MG63 (cell line): ENCODE measurements around the gene PPP4R3A. TPM values are rescaled to one million over a fixed set of nuclear protein-coding genes. Genes with fewer than 3 reads are reported as not detected.
"Not testable (repeated sequence)": the region's sequence is repeated elsewhere in the genome, so short reads cannot be mapped to it uniquely, and the experiment has no call there.

ENCODE experiments used
- DNase-seq: peaks from one replicate; pipeline ENCODE4 v3.0.0-alpha.2; 2020
- H3K27me3 ChIP-seq: fragments of 250-450 bp; sonication (Bioruptor Pico); 2 replicates; pipeline ENCODE4 v1.5.1; 2020; ENCODE audit warnings: mild to moderate bottlenecking, moderate library complexity
- H3K36me3 ChIP-seq: fragments of 250-450 bp; sonication (Bioruptor Pico); 2 replicates; pipeline ENCODE4 v1.5.1; 2020; ENCODE audit warnings: mild to moderate bottlenecking, moderate library complexity
- H3K4me3 ChIP-seq: fragments of 250-450 bp; sonication (Bioruptor Pico); 2 replicates; pipeline ENCODE4 v1.5.1; 2020; ENCODE audit warnings: mild to moderate bottlenecking, moderate library complexity
- H3K9me3 ChIP-seq: fragments of 250-450 bp; sonication (Bioruptor Pico); 2 replicates; pipeline ENCODE4 v1.5.1; 2020; ENCODE audit warnings: mild to moderate bottlenecking, moderate library complexity
- total RNA-seq: library from RNA; depleted of rRNA; stranded (reverse); fragments of >200 nt; shearing (Covaris generic); gene quantifications from 2 replicates; pipeline ENCODE4 v1.2.3, GENCODE V29; 2014; ENCODE audit warnings: low replicate concordance; rRNA removed

The PPP4R3A gene
- total RNA-seq = 26.9 and 40.1 TPM in 2 replicates

GRCh38 chr14:91510171-91511042 lies at the start of gene PPP4R3A:
Gene PPP4R3A (minus strand): TSS chr14:91510310. CDS start chr14:91509647, 663 bp downstream.
- Histone ChIP-seq H3K36me3 (peaks cover 17% of the 10 kb centered on the region), H3K27me3 (no peaks in the 10 kb centered on the region), H3K9me3 (no peaks in the 10 kb centered on the region), H3K4me3 (peak within 1 kb of the TSS; percentile 77)
- DNase-seq = peak; percentile 95

GRCh38 chr14:91555531-91555930 lies 45.4 kb upstream of the PPP4R3A start:
- Histone ChIP-seq H3K9me3 (no peaks in the 10 kb centered on the region), H3K27me3 (no peaks in the 10 kb centered on the region), H3K36me3 (no peaks in the 10 kb centered on the region), H3K4me3 (no peak overlapping the region)
- no peak for DNase-seq

GRCh38 chr14:91554535-91555332 lies 44.6 kb upstream of the PPP4R3A start:
- H3K4me3 ChIP-seq = no peak overlapping the region
- H3K36me3 ChIP-seq = no peaks in the 10 kb centered on the region
- no peaks in the 10 kb centered on the region for H3K27me3 ChIP-seq
- H3K9me3 ChIP-seq = no peaks in the 10 kb centered on the region
- no peak for DNase-seq

GRCh38 chr14:91548108-91548507 lies 38.0 kb upstream of the PPP4R3A start:
- no peaks in the 10 kb centered on the region for H3K27me3 ChIP-seq
- no peak overlapping the region for H3K4me3 ChIP-seq
- no peak for DNase-seq
- H3K36me3 ChIP-seq = no peaks in the 10 kb centered on the region
- no peaks in the 10 kb centered on the region for H3K9me3 ChIP-seq

GRCh38 chr14:91545946-91546716 lies 36.0 kb upstream of the PPP4R3A start:
- no peak overlapping the region for H3K4me3 ChIP-seq
- no peaks in the 10 kb centered on the region for H3K36me3 ChIP-seq
- H3K9me3 ChIP-seq = no peaks in the 10 kb centered on the region
- no peak for DNase-seq
- no peaks in the 10 kb centered on the region for H3K27me3 ChIP-seq

- Histone ChIP-seq H3K36me3 (no peaks in the 10 kb centered on the region), H3K9me3 (no peaks in the 10 kb centered on the region), H3K4me3 (no peak overlapping the region), H3K27me3 (no peaks in the 10 kb centered on the region)
- DNase-seq = no peak
Observed at GRCh38 chr14:91545204-91545603, 35.1 kb upstream of the PPP4R3A start.

- Histone ChIP-seq H3K4me3 (no peak overlapping the region), H3K27me3 (no peaks in the 10 kb centered on the region), H3K36me3 (no peaks in the 10 kb centered on the region), H3K9me3 (no peaks in the 10 kb centered on the region)
- no peak for DNase-seq
Observed at GRCh38 chr14:91536327-91536726, 26.2 kb upstream of the PPP4R3A start.

- not testable (repeated sequence) for DNase-seq, H3K4me3 ChIP-seq, H3K36me3 ChIP-seq, H3K9me3 ChIP-seq, H3K27me3 ChIP-seq
Observed at GRCh38 chr14:91534059-91534458, 23.9 kb upstream of the PPP4R3A start.

GRCh38 chr14:91533623-91534022 lies 23.5 kb upstream of the PPP4R3A start:
- H3K27me3 ChIP-seq = no peaks in the 10 kb centered on the region
- H3K4me3 ChIP-seq = no peak overlapping the region
- no peaks in the 10 kb centered on the region for H3K36me3 ChIP-seq
- DNase-seq = no peak
- no peaks in the 10 kb centered on the region for H3K9me3 ChIP-seq

GRCh38 chr14:91523972-91524371 lies 13.9 kb upstream of the PPP4R3A start:
- no peak for DNase-seq
- Histone ChIP-seq H3K4me3 (no peak overlapping the region), H3K36me3 (no peaks in the 10 kb centered on the region)

GRCh38 chr14:91521061-91521640 lies 11.0 kb upstream of the PPP4R3A start:
- Histone ChIP-seq H3K36me3 (no peaks in the 10 kb centered on the region), H3K4me3 (no peak overlapping the region), H3K9me3 (no peaks in the 10 kb centered on the region), H3K27me3 (no peaks in the 10 kb centered on the region)
- DNase-seq = no peak

More at GRCh38 chr14:91523972-91524371, 13.9 kb upstream of the PPP4R3A start:
- Histone ChIP-seq H3K9me3 (no peaks in the 10 kb centered on the region), H3K27me3 (no peaks in the 10 kb centered on the region)

GRCh38 chr14:91520138-91520537 lies 10.0 kb upstream of the PPP4R3A start:
- H3K36me3 ChIP-seq = no peaks in the 10 kb centered on the region
- H3K9me3 ChIP-seq = no peaks in the 10 kb centered on the region
- no peaks in the 10 kb centered on the region for H3K27me3 ChIP-seq
- H3K4me3 ChIP-seq = no peak overlapping the region
- no peak for DNase-seq

GRCh38 chr14:91519239-91520036 lies 9.3 kb upstream of the PPP4R3A start:
- Histone ChIP-seq H3K27me3 (no peaks in the 10 kb centered on the region), H3K4me3 (no peak overlapping the region), H3K36me3 (no peaks in the 10 kb centered on the region), H3K9me3 (no peaks in the 10 kb centered on the region)
- DNase-seq = no peak

GRCh38 chr14:91516663-91517388 lies 6.7 kb upstream of the PPP4R3A start:
- no peak overlapping the region for H3K4me3 ChIP-seq
- H3K27me3 ChIP-seq = no peaks in the 10 kb centered on the region
- no peaks in the 10 kb centered on the region for H3K9me3 ChIP-seq
- no peak for DNase-seq
- H3K36me3 ChIP-seq = no peaks in the 10 kb centered on the region

- no peak for DNase-seq
- Histone ChIP-seq H3K9me3 (no peaks in the 10 kb centered on the region), H3K4me3 (no peak overlapping the region), H3K36me3 (no peaks in the 10 kb centered on the region), H3K27me3 (no peaks in the 10 kb centered on the region)
Observed at GRCh38 chr14:91515979-91516378, 5.9 kb upstream of the PPP4R3A start.
